ENCODE results near the gene PACRGL. TPM values are rescaled to one million over a fixed set of nuclear protein-coding genes. Genes with fewer than 3 reads are reported as not detected.
"Not testable (repeated sequence)": the region's sequence is repeated elsewhere in the genome, so short reads cannot be mapped to it uniquely, and the experiment has no call there.

The PACRGL gene
- total and polyA plus RNA-seq, 9 of the 15 experiments (the other 6 are each of a cell fraction or from before 2014, with no cell fraction given), result 6.6 to 55.0 (median 27.5) TPM

DNA sequence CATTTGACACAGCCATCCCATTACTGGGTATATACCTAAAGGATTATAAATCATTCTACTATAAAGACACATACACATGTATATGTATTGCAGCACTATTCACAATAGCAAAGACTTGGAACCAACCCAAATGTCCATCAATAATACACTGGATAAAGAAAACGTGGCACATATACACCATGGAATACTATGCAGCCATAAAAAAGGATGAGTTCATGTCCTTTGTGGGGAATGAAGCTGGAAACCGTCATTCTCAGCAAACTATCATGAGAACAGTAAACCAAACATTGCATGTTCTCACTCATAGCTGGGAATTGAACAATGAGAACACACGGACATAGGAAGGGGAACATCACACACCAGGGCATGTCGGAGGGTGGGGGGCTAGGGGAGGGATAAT lies 45.7 kb downstream of the PACRGL start:
- ATAC-seq; POLR2A ChIA-PET; H3K9ac ChIP-seq (ENCODE audit: insufficient read depth in 1 of 2, low read depth in 2 of 2, low read length in 2 of 2); H2AFZ ChIP-seq (ENCODE audit: low read depth, low read length); H3K4me2 ChIP-seq (ENCODE audit: insufficient read depth, low read length); H3K9me1 ChIP-seq (ENCODE audit: control insufficient read depth, insufficient read depth, low read length); H3K4me3 ChIP-seq; H3K79me2 ChIP-seq (ENCODE audit: control insufficient read depth, insufficient read depth, low read length); BruUV-seq (replicated peaks); H3K4me1 ChIP-seq (replicated peaks in 1 of 2; ENCODE audit: control insufficient read depth in 2 of 2, insufficient read depth in 2 of 2, low read length in 2 of 2); H3K27me3 ChIP-seq (ENCODE audit: control insufficient read depth in 2 of 2, insufficient read depth in 2 of 2, low read length in 2 of 2); H4K20me1 ChIP-seq (replicated peaks; ENCODE audit: control insufficient read depth, insufficient read depth, low read length); in situ Hi-C loops (cut with MboI); H3K36me3 ChIP-seq (ENCODE audit: control insufficient read depth, insufficient read depth, low read length); DNase-seq (ENCODE audit: extremely low read depth in 1 of 4, low spot score in 3 of 4); intact Hi-C loops (cut with micrococcal nuclease); CTCF ChIA-PET (ENCODE audit: low intra/inter-chr PET ratio); H3K27ac ChIP-seq (ENCODE audit: extremely low read depth, low read depth, low read length); H3K9me3 ChIP-seq (replicated peaks; ENCODE audit: control insufficient read depth, insufficient read depth, low read depth, low read length); FAIRE-seq: not testable (repeated sequence)
- TF ChIP-seq RBM25 (IDR thresholded peaks at IDR 0.05; ENCODE audit: low read depth, low read length, severe bottlenecking), result peak; percentile 15
- TF ChIP-seq ZNF146 (CRISPR knock-in tag; IDR thresholded peaks at IDR 0.05; ENCODE audit: unreplicated experiment), result peak; percentile 75
- 73% methylated on average over 4 of the region's 4 CpGs for WGBS (ENCODE audit: insufficient coverage, low coverage, missing lambda C conversion rate)

DNA sequence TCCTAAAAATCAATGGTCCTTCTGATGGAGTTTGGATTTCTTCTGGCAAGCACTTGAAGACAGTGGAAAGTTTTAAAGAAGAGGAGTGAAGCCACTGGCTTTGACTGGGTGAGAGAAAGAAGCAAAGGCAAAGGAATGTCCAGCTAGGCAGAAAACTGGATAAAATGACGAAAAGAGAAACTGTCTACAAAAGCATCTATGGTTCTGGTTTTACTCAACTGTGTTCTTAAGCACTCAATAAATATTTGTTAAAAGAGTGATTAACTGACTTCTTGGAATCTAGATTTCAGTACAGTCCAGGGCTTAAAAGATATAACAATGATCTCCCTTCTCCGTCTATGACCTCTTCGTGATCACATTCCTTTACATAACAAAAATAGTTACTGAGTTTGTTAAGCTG lies 52.4 kb downstream of the PACRGL start:
- Histone ChIP-seq H2AFZ (ENCODE audit: low read depth, low read length) (no peak overlapping the region), H3K4me1 (replicated peaks in 1 of 2; ENCODE audit: control insufficient read depth in 2 of 2, insufficient read depth in 2 of 2, low read length in 2 of 2) (no peaks in the 10 kb centered on the region), H3K27ac (ENCODE audit: extremely low read depth, low read depth, low read length) (no peak overlapping the region), H3K27me3 (ENCODE audit: control insufficient read depth in 2 of 2, insufficient read depth in 2 of 2, low read length in 2 of 2) (no peaks in the 10 kb centered on the region), H3K9ac (ENCODE audit: insufficient read depth in 1 of 2, low read depth in 2 of 2, low read length in 2 of 2) (no peak overlapping the region), H3K36me3 (ENCODE audit: control insufficient read depth, insufficient read depth, low read length) (peaks cover 2% of the 10 kb centered on the region; the same call in 1 of the 3 replicates), H3K4me3 (no peak overlapping the region), H3K79me2 (ENCODE audit: control insufficient read depth, insufficient read depth, low read length) (no peaks in the 10 kb centered on the region), H3K4me2 (ENCODE audit: insufficient read depth, low read length) (no peak overlapping the region), H4K20me1 (replicated peaks; ENCODE audit: control insufficient read depth, insufficient read depth, low read length) (no peaks in the 10 kb centered on the region), H3K9me1 (ENCODE audit: control insufficient read depth, insufficient read depth, low read length) (no peaks in the 10 kb centered on the region), H3K9me3 (replicated peaks; ENCODE audit: control insufficient read depth, insufficient read depth, low read depth, low read length) (no peaks in the 10 kb centered on the region)
- 86% methylated on average over 3 of the region's 3 CpGs for WGBS (ENCODE audit: insufficient coverage, low coverage, missing lambda C conversion rate)
- FAIRE-seq, result no peak
- intact Hi-C loops (cut with micrococcal nuclease) (no loop called here), in situ Hi-C loops (cut with MboI) (no loop called here)
- no peak for ATAC-seq
- TF ChIP-seq NONO (IDR thresholded peaks at IDR 0.05; ENCODE audit: low read depth in 2 of 2, low read length in 1 of 2) (no peak), ZNF23 (CRISPR knock-in tag; IDR thresholded peaks at IDR 0.05) (no peak), KLF1 (tag; IDR thresholded peaks at IDR 0.05) (no peak), DEAF1 (CRISPR knock-in tag; IDR thresholded peaks at IDR 0.05) (no peak), SMAD1 (IDR thresholded peaks at IDR 0.05; ENCODE audit: low read depth, low read length, partially characterized antibody) (no peak), TGIF2 (CRISPR knock-in tag; IDR thresholded peaks at IDR 0.05) (no peak), XRCC5 (IDR thresholded peaks at IDR 0.05; ENCODE audit: low read depth, low read length) (no peak), KAT8 (IDR thresholded peaks at IDR 0.05; ENCODE audit: low read depth) (no peak), BCOR (IDR thresholded peaks at IDR 0.05) (no peak), ZBTB1 (CRISPR knock-in tag; IDR thresholded peaks at IDR 0.05; ENCODE audit: borderline replicate concordance, low read depth) (no peak)
- ChIA-PET POLR2A (no interaction called here), CTCF (ENCODE audit: low intra/inter-chr PET ratio) (no interaction called here)
- DNase-seq (ENCODE audit: extremely low read depth in 1 of 4, low spot score in 3 of 4), result no peak
- BruUV-seq (replicated peaks), result no TSS peak
